Right lobe of liver (tissue), 6 donors: ENCODE results near the gene ADGRD1. TPM values are rescaled to one million over a fixed set of nuclear protein-coding genes. Genes with fewer than 3 reads are reported as not detected.
A peak's percentile ranks its signal among the peaks of the same experiment; 100 is the strongest.

Source experiments
- ATAC-seq, 4 donors: fragments of 200-7000 bp; cut with Tn5 transposase; one replicate each; pipeline ENCODE4 v1.9.1; 2020; ENCODE audit warnings: mild to moderate bottlenecking in 4 of 4, moderate library complexity in 4 of 4
- DNase-seq, 3 donors: peaks; one replicate each; pipeline ENCODE4 v3.0.0-alpha.2; 2020
- H3K27ac ChIP-seq, 3 donors: fragments of 200-600 bp; one replicate each; pipeline ENCODE4 v1.8.0; 2022
- H3K27me3 ChIP-seq, 2 donors: fragments of 200-600 bp; one replicate each; pipeline ENCODE4 v1.8.0; 2022
- H3K36me3 ChIP-seq, 4 donors: fragments of 200-600 bp; sonication (generic) in 1 of 4; one replicate each; pipeline versions ENCODE4 v1.5.1 to v1.8.0; 2017 to 2022; ENCODE audit warnings: control low read depth in 1 of 4
- H3K4me1 ChIP-seq, 4 donors: fragments of 200-600 bp; sonication (generic) in 1 of 4; one replicate each; pipeline versions ENCODE4 v1.5.1 to v1.8.0; 2017 to 2022; ENCODE audit warnings: control low read depth in 1 of 4
- H3K4me3 ChIP-seq, 3 donors: fragments of 200-600 bp; one replicate each; pipeline ENCODE4 v1.8.0; 2022
- H3K9me3 ChIP-seq, 4 donors: fragments of 200-600 bp; sonication (generic) in 1 of 4; one replicate each; pipeline versions ENCODE4 v1.5.1 to v1.8.0; 2017 to 2022; ENCODE audit warnings: control low read depth in 1 of 4
- POLR2A ChIP-seq: fragments of 450-650 bp; IDR thresholded peaks from one replicate; pipeline ENCODE4 v1.6.1; 2017; ENCODE audit warnings: antibody characterized with exemption, mild to moderate bottlenecking
- WGBS: methylation state at CpG from one replicate; pipeline ENCODE4 v1.1.6; 2018; ENCODE audit warnings: low coverage, low lambda C conversion rate; ENCODE audit not compliant: insufficient coverage; ENCODE audit errors: missing lambda C conversion rate; 5-methylcytosine and 5-hydroxymethylcytosine counted together
- intact Hi-C, 2 donors: fragments of 100-400 bp; cut with DNase I; formaldehyde crosslinking; loops; one replicate each; pipeline versions ENCODE4 v1.11.2 to v1.14.1; 2022
- total RNA-seq, 6 experiments: library from RNA; depleted of rRNA in 2 of 6; stranded (reverse); fragments of >200 nt in 2 of 6; fragmentation: NEBNext Ultra II Directional in 3 of 6; extraction: Animal tissue kit (Norgen Biotek cat#: 25700) in 3 of 6; gene quantifications; one replicate each; pipeline versions ENCODE4 v1.1.0 to v1.2.4, GENCODE V29; 2016 to 2023
- TF ChIP-seq, protein P1 (sequence below), 4 donors: fragments of 200-600 bp in 3 of 4; fragments of 450-650 bp in 1 of 4; IDR thresholded peaks; one replicate each; pipeline versions ENCODE4 v1.5.1 to v1.8.0; 2016 to 2022; ENCODE audit warnings: antibody characterized with exemption in 4 of 4, mild to moderate bottlenecking in 2 of 4
- donor health status: DM: no; HTN: yes; CAD: no.
- donor health status: DM: no; HTN: no; CAD: no.
- donor health status: DM: no; HTN: no; CAD: no.
- donor health status: DM: no; HTN: yes; CAD: no.
- donor health status: DM: no; HTN: yes; CAD: no.

ADGRD1 gene
- total RNA-seq, 6 experiments from 2014 or later: 4.7 to 17.0 (median 10.9) TPM

DNA sequence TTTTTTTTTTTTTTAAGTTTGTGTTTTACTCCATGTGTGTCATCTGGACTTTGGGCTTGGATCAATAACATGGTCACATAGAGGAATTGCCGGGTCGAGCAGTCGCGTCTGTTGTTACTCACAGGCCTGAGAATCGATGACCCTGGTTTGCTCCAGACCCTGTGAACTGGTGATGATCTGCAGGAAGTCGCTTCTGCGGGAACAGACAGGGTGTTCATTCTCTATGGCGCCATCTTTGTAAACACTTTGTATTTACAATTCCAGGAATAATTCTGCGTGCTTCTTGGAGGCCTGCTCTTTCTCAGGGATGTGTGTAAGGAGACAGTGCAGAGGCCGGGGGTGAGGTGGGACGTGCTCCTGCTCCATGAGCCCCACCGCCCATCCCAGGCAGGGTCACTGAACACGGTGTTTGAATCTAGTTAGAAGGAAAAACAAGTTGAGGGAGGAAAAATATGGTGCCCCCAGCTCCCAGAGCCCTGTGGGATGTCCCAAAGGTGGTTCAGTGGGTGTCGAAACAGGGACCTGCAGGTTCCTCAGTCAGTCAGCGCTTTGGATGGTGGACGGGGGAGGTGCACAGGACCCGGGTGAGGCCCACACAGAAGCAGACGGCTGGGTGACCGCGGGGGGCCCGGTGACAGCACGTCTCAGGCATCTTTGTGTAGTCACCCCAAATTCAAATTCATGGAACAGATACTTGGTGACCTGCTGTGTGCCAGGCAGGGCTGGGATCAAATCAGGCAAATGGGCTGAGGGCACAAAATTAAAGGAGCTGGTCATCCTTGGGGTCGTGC lies 58.8 kb downstream of the ADGRD1 start:
- DNase-seq: peak; percentile 68 to 89 (median 84)
- Histone ChIP-seq H3K27ac (peak overlapping the region; percentile 59 to 83 (median 73)), H3K36me3 (no peaks in the 10 kb centered on the region), H3K27me3 (no peaks in the 10 kb centered on the region), H3K4me3 (no peak overlapping the region), H3K4me1 (peaks cover 0 to 24% (median 8%) of the 10 kb centered on the region in 4 donors), H3K9me3 (no peaks in the 10 kb centered on the region)
- intact Hi-C loops: no loop called here
- WGBS: 42% methylated on average over 17 of the region's 23 CpGs
- ATAC-seq: peak; percentile 83 to 95 (median 88)
- no peak for TF ChIP-seq POLR2A
- TF ChIP-seq, protein P1, sequence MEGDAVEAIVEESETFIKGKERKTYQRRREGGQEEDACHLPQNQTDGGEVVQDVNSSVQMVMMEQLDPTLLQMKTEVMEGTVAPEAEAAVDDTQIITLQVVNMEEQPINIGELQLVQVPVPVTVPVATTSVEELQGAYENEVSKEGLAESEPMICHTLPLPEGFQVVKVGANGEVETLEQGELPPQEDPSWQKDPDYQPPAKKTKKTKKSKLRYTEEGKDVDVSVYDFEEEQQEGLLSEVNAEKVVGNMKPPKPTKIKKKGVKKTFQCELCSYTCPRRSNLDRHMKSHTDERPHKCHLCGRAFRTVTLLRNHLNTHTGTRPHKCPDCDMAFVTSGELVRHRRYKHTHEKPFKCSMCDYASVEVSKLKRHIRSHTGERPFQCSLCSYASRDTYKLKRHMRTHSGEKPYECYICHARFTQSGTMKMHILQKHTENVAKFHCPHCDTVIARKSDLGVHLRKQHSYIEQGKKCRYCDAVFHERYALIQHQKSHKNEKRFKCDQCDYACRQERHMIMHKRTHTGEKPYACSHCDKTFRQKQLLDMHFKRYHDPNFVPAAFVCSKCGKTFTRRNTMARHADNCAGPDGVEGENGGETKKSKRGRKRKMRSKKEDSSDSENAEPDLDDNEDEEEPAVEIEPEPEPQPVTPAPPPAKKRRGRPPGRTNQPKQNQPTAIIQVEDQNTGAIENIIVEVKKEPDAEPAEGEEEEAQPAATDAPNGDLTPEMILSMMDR (IDR thresholded peaks at IDR 0.05): no peak

DNA sequence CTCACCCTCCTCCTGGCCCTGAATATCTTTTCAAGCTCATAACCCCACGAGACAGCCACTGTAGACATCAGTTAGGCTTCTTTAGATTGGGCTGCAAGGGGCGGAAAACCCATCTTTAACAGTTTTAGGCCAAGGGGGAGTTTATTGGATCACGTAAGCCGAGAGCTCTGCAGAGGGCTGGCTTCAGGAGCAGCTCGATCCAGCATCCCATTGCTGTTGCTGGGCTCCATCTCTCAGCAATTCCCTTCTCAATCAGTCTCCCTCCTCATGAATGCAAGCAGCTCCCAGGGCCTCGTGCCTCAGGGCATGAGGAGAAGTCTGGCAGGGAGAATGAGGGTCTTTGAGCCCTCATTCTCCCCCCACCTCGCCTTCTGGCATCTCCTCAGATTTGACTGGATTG lies 59.4 kb downstream of the ADGRD1 start:
- H3K4me1 ChIP-seq: peaks cover 0 to 18% (median 4%) of the 10 kb centered on the region in 4 donors
- WGBS: 100% methylated on average over 3 of the region's 7 CpGs
- H3K4me3 ChIP-seq: no peak overlapping the region
- DNase-seq: peak in 1 of 3 donors; percentile 27
- no peak for TF ChIP-seq POLR2A
- TF ChIP-seq, protein P1 (IDR thresholded peaks at IDR 0.05): no peak
- no peaks in the 10 kb centered on the region for H3K36me3 ChIP-seq
- ATAC-seq: no peak
- no peaks in the 10 kb centered on the region for H3K9me3 ChIP-seq
- H3K27me3 ChIP-seq: no peaks in the 10 kb centered on the region
- intact Hi-C loops: no loop called here
- H3K27ac ChIP-seq: peak overlapping the region in 1 of 3 donors; percentile 79

DNA sequence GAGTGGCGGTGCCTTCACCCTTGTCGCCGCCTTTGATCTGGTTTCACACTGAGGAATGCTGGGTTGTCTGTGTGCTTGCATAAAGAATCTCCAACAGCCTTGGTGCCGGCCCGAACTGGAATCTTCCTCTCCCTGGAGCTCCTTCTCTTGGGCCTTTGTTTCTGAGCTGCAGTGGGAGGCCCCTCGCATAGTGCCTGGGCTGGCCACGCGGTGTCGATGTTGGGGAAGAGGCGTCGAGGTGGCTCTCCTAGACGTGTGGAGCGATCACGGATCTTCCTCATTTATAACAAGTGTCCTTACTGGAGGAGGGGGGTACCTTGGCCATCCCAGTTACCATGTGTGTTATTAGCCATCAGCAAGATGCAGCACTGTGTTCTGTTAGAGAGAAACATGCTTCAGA lies 60.6 kb downstream of the ADGRD1 start:
- DNase-seq (no peak), ATAC-seq (no peak)
- H3K27me3 ChIP-seq: no peaks in the 10 kb centered on the region
- no peaks in the 10 kb centered on the region for H3K9me3 ChIP-seq
- H3K27ac ChIP-seq: no peak overlapping the region
- no peak for TF ChIP-seq POLR2A
- H3K4me1 ChIP-seq: peaks cover 0 to 15% (median 4%) of the 10 kb centered on the region in 4 donors
- intact Hi-C loops: no loop called here
- H3K4me3 ChIP-seq: no peak overlapping the region
- WGBS: 62% methylated on average over 4 of the region's 14 CpGs
- H3K36me3 ChIP-seq: no peaks in the 10 kb centered on the region

DNA sequence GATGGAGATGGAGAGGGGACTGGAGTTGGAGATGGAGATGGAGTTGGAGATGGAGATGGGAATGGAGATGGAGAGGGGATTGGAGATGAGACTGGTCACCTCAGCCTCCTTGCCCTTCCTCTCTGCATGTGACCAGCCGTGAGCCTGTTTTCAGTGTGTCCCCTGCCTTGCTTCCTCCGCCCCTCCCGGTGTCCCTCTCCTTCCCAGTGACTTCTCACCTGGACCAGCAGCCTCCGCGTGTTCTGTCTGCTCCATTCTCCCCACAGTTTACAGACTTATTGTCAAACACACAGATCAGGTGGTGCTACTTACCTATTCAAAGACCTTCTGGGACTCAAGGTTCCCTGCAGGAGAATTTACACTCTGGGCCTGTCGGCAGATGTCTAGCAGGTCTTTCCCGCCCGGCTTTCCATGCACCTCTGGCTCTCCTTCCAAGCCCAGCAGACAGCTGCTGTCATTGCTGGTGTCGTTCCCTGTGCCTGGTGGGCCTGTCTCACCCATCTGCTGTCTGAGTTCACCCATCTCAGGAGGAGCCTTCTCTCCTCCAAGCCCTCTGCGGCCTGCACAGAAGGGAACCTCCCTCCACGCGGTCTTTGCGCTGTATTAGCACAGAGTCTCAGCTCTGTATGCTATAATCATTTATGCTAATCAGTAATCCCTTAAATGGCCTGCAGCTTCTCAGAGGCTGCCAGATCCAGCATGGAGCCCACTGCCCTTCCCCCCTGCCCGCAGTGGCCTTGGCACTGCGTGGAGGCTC lies 62.1 kb downstream of the ADGRD1 start:
- no peak overlapping the region for H3K27ac ChIP-seq
- intact Hi-C loops: no loop called here
- H3K4me1 ChIP-seq: peaks cover 0 to 15% (median 4%) of the 10 kb centered on the region in 4 donors
- H3K9me3 ChIP-seq: no peaks in the 10 kb centered on the region
- ATAC-seq: no peak
- H3K27me3 ChIP-seq: no peaks in the 10 kb centered on the region
- H3K4me3 ChIP-seq: no peak overlapping the region
- no peaks in the 10 kb centered on the region for H3K36me3 ChIP-seq
- DNase-seq: peak in 1 of 3 donors; percentile 40
- 86% methylated on average over 11 of the region's 15 CpGs for WGBS
- TF ChIP-seq, protein P1 (IDR thresholded peaks at IDR 0.05): no peak
- no peak for TF ChIP-seq POLR2A

DNA sequence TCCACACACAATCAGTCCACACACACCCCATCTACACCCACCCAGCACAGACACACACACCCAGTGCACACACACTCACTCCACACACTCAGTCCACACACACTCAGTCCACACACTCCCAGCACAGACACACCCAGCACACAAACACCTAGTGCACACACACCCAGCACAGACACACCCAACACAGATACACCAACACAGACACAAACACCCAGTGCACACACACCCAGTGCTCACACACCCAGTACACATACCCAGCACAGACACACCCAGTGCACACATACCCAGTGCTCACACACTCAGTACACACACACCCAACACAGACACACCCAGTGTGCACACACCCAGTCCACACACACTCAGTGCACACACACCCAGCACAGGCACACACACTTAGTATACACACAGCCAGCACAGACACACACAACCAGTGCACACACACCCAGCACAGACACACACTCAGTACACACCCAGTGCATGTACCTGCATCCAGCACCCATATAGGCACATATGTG lies 63.8 kb downstream of the ADGRD1 start:
- Histone ChIP-seq H3K4me1 (peaks cover 0 to 5% (median under 1%) of the 10 kb centered on the region in 4 donors), H3K9me3 (no peaks in the 10 kb centered on the region), H3K27me3 (no peaks in the 10 kb centered on the region), H3K4me3 (no peak overlapping the region), H3K27ac (no peak overlapping the region), H3K36me3 (no peaks in the 10 kb centered on the region)
- DNase-seq (no peak), ATAC-seq (peak in 1 of 4 donors; percentile 14)
- intact Hi-C loops: no loop called here
- TF ChIP-seq, protein P1 (IDR thresholded peaks at IDR 0.05): no peak
- no peak for TF ChIP-seq POLR2A
